GM06990 (cell line): Measurements from ENCODE around the gene PDIA2.

Experiments used
- DNase-seq: peaks from one replicate; pipeline ENCODE4 v3.0.0-alpha.2; 2011; ENCODE audit not compliant: insufficient read length; ENCODE audit errors: extremely low read depth
- H3K27me3 ChIP-seq: replicated peaks from 2 replicates; pipeline ENCODE4 v1.6.0; 2011; ENCODE audit warnings: low read length; ENCODE audit not compliant: control insufficient read depth, insufficient read depth
- H3K36me3 ChIP-seq: 2 replicates; pipeline ENCODE4 v1.5.1; 2011; ENCODE audit warnings: low read length; ENCODE audit not compliant: control insufficient read depth, insufficient read depth
- H3K4me3 ChIP-seq: replicated peaks from 2 replicates; pipeline ENCODE4 v1.5.1; 2011; ENCODE audit warnings: low read depth, mild to moderate bottlenecking, control low read depth, low read length
- TF ChIP-seq, protein P1 (sequence below): IDR thresholded peaks from 2 replicates; pipeline ENCODE4 v1.5.1; 2011; ENCODE audit warnings: low read length, control low read depth, mild to moderate bottlenecking, inconsistent platforms; ENCODE audit not compliant: insufficient read depth, poor library complexity, severe bottlenecking

Gene PDIA2, protein sequence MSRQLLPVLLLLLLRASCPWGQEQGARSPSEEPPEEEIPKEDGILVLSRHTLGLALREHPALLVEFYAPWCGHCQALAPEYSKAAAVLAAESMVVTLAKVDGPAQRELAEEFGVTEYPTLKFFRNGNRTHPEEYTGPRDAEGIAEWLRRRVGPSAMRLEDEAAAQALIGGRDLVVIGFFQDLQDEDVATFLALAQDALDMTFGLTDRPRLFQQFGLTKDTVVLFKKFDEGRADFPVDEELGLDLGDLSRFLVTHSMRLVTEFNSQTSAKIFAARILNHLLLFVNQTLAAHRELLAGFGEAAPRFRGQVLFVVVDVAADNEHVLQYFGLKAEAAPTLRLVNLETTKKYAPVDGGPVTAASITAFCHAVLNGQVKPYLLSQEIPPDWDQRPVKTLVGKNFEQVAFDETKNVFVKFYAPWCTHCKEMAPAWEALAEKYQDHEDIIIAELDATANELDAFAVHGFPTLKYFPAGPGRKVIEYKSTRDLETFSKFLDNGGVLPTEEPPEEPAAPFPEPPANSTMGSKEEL

DNA sequence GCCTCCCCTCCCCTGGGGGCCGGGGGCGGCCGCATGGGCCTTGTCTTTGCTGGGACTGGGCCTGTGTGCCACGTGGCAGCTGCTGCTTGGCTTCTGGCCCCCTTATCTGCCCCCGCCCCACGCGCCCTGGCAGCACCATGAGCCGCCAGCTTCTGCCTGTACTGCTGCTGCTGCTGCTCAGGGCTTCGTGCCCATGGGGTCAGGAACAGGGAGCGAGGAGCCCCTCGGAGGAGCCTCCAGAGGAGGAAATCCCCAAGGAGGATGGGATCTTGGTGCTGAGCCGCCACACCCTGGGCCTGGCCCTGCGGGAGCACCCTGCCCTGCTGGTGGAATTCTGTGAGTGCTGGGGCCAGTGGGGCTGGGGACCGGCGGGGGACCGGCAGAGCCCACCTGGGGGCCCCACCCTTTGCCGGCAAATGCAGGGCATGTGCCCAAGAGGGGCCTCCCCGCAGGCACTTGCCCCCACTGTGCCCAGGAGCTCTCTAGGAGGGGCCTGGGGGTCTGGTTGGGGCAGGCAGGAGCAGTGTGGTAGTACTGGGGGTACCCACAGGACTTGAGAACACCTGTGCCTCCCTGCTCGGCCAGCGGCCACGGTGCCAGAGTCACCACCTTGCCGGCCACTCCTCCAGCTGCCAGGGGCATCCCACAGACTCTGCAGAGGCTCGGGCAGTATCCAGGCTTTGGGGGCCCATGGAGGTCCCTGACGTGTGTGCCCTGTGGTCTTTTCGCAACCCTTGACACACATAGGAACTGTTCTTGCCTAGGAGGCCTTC is at the start of gene PDIA2:
Gene PDIA2 (plus strand): TSS at position 132 of the 773 bp plus-strand sequence. CDS start 6 bp downstream, at position 138.
- Histone ChIP-seq H3K4me3 (no peak within 1 kb of the TSS), H3K27me3 (no peaks in the 10 kb centered on the region), H3K36me3 (peaks cover 2% of the 10 kb centered on the region)
- TF ChIP-seq, protein P1, sequence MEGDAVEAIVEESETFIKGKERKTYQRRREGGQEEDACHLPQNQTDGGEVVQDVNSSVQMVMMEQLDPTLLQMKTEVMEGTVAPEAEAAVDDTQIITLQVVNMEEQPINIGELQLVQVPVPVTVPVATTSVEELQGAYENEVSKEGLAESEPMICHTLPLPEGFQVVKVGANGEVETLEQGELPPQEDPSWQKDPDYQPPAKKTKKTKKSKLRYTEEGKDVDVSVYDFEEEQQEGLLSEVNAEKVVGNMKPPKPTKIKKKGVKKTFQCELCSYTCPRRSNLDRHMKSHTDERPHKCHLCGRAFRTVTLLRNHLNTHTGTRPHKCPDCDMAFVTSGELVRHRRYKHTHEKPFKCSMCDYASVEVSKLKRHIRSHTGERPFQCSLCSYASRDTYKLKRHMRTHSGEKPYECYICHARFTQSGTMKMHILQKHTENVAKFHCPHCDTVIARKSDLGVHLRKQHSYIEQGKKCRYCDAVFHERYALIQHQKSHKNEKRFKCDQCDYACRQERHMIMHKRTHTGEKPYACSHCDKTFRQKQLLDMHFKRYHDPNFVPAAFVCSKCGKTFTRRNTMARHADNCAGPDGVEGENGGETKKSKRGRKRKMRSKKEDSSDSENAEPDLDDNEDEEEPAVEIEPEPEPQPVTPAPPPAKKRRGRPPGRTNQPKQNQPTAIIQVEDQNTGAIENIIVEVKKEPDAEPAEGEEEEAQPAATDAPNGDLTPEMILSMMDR, result no peak
- DNase-seq, result no peak

DNA sequence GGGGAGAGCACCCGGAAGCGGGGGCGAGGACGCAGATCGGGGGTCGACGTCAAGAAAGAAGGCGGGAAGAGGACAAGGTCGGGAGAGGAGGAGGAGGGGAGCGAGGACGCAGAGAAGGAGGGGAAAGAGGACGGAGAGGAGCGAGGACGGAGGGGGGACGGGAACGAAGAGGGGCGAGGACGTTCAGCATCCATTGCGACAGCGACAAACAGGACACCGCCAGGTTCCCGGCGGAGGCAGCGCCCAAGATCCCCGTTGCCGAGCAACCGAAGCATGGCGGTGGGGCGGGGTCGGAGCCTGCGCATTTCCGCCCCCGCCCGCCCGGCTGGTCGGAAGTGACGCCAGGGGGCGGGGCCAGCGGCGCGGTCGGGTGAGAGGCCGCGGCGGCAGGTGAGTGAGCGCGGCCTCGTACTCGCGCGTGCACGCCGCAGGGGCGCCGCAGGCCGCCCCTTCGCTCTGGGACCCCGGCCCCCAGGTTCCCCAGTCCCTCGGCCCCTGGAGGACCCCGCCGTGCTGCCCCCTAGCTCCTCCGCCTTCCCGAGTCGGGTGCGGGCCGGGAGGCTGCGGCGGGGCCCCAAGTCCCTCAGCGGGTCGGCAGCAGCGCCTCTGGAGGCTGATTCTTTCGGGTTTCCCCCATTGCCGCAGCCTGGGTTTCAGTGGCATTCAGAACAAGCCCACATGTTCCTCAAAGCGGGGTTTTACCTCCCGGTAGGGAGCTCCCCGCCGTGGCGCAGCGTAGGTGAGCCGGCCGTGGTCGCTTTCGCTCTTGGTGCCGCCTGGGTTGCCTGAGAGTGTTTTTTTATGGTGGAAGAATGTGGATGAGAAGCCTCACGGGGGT is 48.3 kb upstream of the PDIA2 start, which contains the start of gene FAM234A:
Gene FAM234A (plus strand): TSS at position 354 of the 838 bp plus-strand sequence. CDS start 19,593 bp downstream, outside the sequence.
- TF ChIP-seq, protein P1, result peak; percentile 59
- no peaks in the 10 kb centered on the region for H3K36me3 ChIP-seq
- peak within 1 kb of the TSS; percentile 90 for H3K4me3 ChIP-seq
- DNase-seq, result peak; percentile 96
- H3K27me3 ChIP-seq, result no peaks in the 10 kb centered on the region

DNA sequence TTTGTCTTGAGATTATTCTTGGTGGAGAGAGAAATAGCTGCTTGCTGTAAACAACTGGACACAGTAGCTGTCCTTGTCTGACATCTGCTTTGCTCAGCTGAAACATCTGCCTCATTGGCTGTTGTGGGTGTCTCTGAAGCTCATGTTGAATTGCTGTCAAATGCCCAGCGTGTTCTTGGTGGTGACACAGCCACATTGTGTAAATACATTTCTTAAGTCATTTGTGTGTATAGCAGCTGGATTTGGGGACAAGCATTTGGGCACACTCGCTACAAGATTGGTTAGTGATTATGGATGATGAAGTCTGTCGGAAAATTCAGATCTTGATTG is 43.1 kb upstream of the PDIA2 start:
- no peak for DNase-seq
- H3K4me3 ChIP-seq, result no peak overlapping the region
- H3K27me3 ChIP-seq, result no peaks in the 10 kb centered on the region
- H3K36me3 ChIP-seq, result no peaks in the 10 kb centered on the region; the same call in 1 of the 2 replicates
- TF ChIP-seq, protein P1, result no peak

DNA sequence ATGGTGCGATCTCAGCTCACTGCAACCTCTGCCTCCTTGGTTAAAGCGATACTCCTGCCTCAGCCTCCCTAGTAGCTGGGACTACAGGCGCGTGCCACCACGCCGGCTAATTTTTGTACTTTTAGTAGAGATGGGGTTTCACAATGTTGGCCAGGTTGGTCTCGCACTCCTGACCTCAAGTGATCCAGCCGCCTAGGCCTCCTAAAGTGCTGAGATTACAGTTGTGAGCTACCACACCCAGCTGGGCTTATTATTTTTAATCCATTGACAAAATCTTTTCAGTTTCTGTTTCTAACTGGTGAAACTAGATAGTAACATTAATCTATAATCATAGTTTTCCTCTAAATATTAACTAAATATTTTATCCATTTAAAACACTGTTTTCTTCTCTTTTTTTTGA is 42.4 kb upstream of the PDIA2 start:
- Histone ChIP-seq H3K27me3 (no peaks in the 10 kb centered on the region), H3K4me3 (no peak overlapping the region), H3K36me3 (no peaks in the 10 kb centered on the region; the same call in 1 of the 2 replicates)
- no peak for DNase-seq
- TF ChIP-seq, protein P1, result no peak

DNA sequence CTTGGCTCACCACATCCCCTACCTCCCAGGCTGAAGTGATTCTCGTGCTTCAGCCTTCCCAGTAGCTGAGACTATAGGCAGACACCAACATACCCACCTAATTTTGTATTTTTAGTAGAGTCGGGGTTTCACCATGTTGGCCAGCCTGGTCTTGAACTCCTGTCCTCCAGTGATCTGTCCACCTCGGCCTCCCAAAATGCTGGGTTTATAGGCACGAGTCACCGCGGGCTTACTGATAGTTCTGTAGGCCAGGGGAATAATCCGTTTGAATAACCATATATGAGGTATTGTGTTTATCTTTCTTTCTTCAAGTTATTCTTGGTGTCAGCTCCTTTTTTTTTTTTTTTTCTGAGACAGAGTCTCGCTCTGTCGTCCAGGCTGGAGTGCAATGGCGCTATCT is 40.7 kb upstream of the PDIA2 start:
- Histone ChIP-seq H3K36me3 (no peaks in the 10 kb centered on the region; the same call in 1 of the 2 replicates), H3K27me3 (no peaks in the 10 kb centered on the region), H3K4me3 (no peak overlapping the region)
- DNase-seq, result no peak
- TF ChIP-seq, protein P1, result no peak
